ENCODE results near the gene AGXT2. TPM values are rescaled to one million over a fixed set of nuclear protein-coding genes. Genes with fewer than 3 reads are reported as not detected.

Gene AGXT2
- total RNA-seq, 1 experiment from 2014 or later = not detected

GRCh38 chr5:35061211-35061770, 13.5 kb upstream of the AGXT2 start:
- no peak overlapping the region for H4K8ac ChIP-seq (replicated peaks; ENCODE audit: insufficient read length, low read depth, low read length)
- Mint-ChIP-seq H3K27me3 (ENCODE audit: low read depth) (no peaks in the 10 kb centered on the region; the same call in 1 of the 2 replicates), H3K9me3 (no peaks in the 10 kb centered on the region), H3K27ac (no peak overlapping the region), H3K4me3 (no peak overlapping the region), H3K36me3 (ENCODE audit: insufficient read depth in 1 of 3, low read depth in 3 of 3) (no peaks in the 10 kb centered on the region), H3K4me1 (peaks cover under 1 to 3% of the 10 kb centered on the region in 2 experiments)
- no peaks in the 10 kb centered on the region for H3K9me3 ChIP-seq (ENCODE audit: control insufficient read depth, low read depth, low read length)
- H3K18ac ChIP-seq (ENCODE audit: insufficient read length, low read depth, low read length) = no peak overlapping the region
- no peak overlapping the region for H2BK120ac ChIP-seq (ENCODE audit: low read depth, low read length, poor library complexity, severe bottlenecking)
- no peak overlapping the region for H3K9ac ChIP-seq (ENCODE audit: extremely low read depth, insufficient read length, low read length)
- H2BK15ac ChIP-seq (ENCODE audit: low read depth, low read length) = no peak overlapping the region
- no peak overlapping the region for H2BK5ac ChIP-seq (ENCODE audit: insufficient read length, low read length)
- no peak overlapping the region for H3K4ac ChIP-seq (ENCODE audit: low read depth, low read length)
- no peaks in the 10 kb centered on the region for H3K23me2 ChIP-seq (ENCODE audit: insufficient read length, low read depth, low read length, poor library complexity, severe bottlenecking)
- no peak overlapping the region for H3K14ac ChIP-seq (ENCODE audit: insufficient read depth, low read length)
- no peak overlapping the region for H2BK20ac ChIP-seq (ENCODE audit: low read depth, low read length, poor library complexity, severe bottlenecking)
- no peak overlapping the region for H3K27ac ChIP-seq (ENCODE audit: insufficient read length, low read depth, low read length)
- no peak for DNase-seq
- H3K23ac ChIP-seq (ENCODE audit: insufficient read length, low read depth, low read length) = no peak overlapping the region
- no peak overlapping the region for H3T11ph ChIP-seq (ENCODE audit: low read length)
- no peak overlapping the region for H2BK12ac ChIP-seq (ENCODE audit: insufficient read length, low read depth, low read length)
- no peak overlapping the region for H3K4me2 ChIP-seq (ENCODE audit: insufficient read depth, insufficient read length, low read length)
- no peak overlapping the region for H2AK5ac ChIP-seq (ENCODE audit: insufficient read length, low read length)
- no peak overlapping the region for H2AFZ ChIP-seq (ENCODE audit: low read length)
- no CpG with 5 or more reads among the region's 2 CpGs for WGBS (ENCODE audit: extremely low coverage, insufficient read length, low lambda C conversion rate)
- no peaks in the 10 kb centered on the region for H3K79me1 ChIP-seq (ENCODE audit: insufficient read depth, low read depth, low read length, poor library complexity, severe bottlenecking)
- no peak overlapping the region for H4K5ac ChIP-seq (ENCODE audit: insufficient read length, low read depth, low read length)
- no peaks in the 10 kb centered on the region for H3K4me1 ChIP-seq (ENCODE audit: insufficient read depth, low read length)
- H3K27me3 ChIP-seq (ENCODE audit: insufficient read depth, low read length) = no peaks in the 10 kb centered on the region
- no peak overlapping the region for H4K91ac ChIP-seq (ENCODE audit: insufficient read length, low read depth, low read length)
- H3K79me2 ChIP-seq (ENCODE audit: insufficient read depth, low read length) = no peaks in the 10 kb centered on the region
- TF ChIP-seq, protein P1, sequence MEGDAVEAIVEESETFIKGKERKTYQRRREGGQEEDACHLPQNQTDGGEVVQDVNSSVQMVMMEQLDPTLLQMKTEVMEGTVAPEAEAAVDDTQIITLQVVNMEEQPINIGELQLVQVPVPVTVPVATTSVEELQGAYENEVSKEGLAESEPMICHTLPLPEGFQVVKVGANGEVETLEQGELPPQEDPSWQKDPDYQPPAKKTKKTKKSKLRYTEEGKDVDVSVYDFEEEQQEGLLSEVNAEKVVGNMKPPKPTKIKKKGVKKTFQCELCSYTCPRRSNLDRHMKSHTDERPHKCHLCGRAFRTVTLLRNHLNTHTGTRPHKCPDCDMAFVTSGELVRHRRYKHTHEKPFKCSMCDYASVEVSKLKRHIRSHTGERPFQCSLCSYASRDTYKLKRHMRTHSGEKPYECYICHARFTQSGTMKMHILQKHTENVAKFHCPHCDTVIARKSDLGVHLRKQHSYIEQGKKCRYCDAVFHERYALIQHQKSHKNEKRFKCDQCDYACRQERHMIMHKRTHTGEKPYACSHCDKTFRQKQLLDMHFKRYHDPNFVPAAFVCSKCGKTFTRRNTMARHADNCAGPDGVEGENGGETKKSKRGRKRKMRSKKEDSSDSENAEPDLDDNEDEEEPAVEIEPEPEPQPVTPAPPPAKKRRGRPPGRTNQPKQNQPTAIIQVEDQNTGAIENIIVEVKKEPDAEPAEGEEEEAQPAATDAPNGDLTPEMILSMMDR (conservative IDR thresholded peaks at IDR 0.05) = no peak
- no peak overlapping the region for H3K56ac ChIP-seq (ENCODE audit: insufficient read length, low read depth, low read length)
- H4K20me1 ChIP-seq (ENCODE audit: control insufficient read depth, insufficient read depth, insufficient read length) = no peaks in the 10 kb centered on the region

All from H9 (cell line).